ENCODE data around the gene TSHZ2. TPM values are rescaled to one million over a fixed set of nuclear protein-coding genes. Genes with fewer than 3 reads are reported as not detected.

Gene TSHZ2
- total and polyA plus RNA-seq, 2 donors (not counting 1 experiment from before 2014, with no cell fraction given): 1.00 to 5.7 TPM

DNA sequence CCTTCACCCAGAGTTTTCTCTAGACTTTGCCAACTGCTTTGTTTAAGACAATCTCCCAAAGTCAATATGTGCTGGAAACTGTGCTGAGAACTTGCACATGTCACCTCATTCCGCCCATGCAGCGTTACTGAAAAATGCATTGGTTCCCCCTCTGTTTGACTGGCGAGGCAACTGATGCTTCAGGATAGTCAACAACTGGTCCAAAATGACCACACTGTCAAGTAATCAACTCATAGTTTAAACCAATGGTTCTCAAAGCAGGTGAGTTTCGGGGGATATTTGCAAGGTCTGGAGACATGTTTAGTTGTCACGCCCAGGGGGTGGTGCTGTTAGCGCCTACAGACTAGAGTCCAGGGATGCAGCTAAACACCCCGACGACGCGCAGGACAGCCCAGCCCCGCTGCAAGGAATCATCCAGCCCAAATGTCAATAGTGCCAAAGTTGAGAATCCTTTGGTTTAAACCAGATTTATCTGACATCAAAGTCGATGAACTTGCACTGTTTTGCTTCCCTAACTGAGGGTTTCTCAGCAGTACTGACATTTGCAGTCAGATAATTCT, 451.5 kb downstream of the TSHZ2 start:
- CTCF ChIA-PET: no interaction called here
- TF ChIP-seq, protein P1, sequence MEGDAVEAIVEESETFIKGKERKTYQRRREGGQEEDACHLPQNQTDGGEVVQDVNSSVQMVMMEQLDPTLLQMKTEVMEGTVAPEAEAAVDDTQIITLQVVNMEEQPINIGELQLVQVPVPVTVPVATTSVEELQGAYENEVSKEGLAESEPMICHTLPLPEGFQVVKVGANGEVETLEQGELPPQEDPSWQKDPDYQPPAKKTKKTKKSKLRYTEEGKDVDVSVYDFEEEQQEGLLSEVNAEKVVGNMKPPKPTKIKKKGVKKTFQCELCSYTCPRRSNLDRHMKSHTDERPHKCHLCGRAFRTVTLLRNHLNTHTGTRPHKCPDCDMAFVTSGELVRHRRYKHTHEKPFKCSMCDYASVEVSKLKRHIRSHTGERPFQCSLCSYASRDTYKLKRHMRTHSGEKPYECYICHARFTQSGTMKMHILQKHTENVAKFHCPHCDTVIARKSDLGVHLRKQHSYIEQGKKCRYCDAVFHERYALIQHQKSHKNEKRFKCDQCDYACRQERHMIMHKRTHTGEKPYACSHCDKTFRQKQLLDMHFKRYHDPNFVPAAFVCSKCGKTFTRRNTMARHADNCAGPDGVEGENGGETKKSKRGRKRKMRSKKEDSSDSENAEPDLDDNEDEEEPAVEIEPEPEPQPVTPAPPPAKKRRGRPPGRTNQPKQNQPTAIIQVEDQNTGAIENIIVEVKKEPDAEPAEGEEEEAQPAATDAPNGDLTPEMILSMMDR (IDR thresholded peaks at IDR 0.05): no peak
- no peak for TF ChIP-seq EZH2 (IDR thresholded peaks at IDR 0.05; ENCODE audit: borderline replicate concordance, insufficient read depth, low read depth, low read length, poor library complexity, severe bottlenecking)
- Mint-ChIP-seq H3K4me1 (no peaks in the 10 kb centered on the region), H3K27ac (no peak overlapping the region), H3K9me3 (ENCODE audit: insufficient read depth) (no peaks in the 10 kb centered on the region), H3K27me3 (peaks cover 33% of the 10 kb centered on the region), H3K4me3 (no peak overlapping the region)
- Histone ChIP-seq H4K20me1 (ENCODE audit: control insufficient read depth, insufficient read depth, low read length, poor library complexity, severe bottlenecking) (no peaks in the 10 kb centered on the region), H3K27ac (ENCODE audit: low read length in 2 of 2) (no peak overlapping the region), H3K27me3 (replicated peaks in 1 of 4; ENCODE audit: control extremely low read depth in 1 of 4, control insufficient read depth in 3 of 4, insufficient read depth in 4 of 4, low read length in 3 of 4) (peaks cover 0 to 5% (median 2%) of the 10 kb centered on the region in 4 experiments), H3K79me2 (ENCODE audit: control insufficient read depth, insufficient read depth, low read length) (no peaks in the 10 kb centered on the region), H3K4me1 (ENCODE audit: control insufficient read depth in 2 of 2, insufficient read depth in 2 of 2, low read length in 2 of 2) (no peaks in the 10 kb centered on the region), H3K9ac (ENCODE audit: low read length) (no peak overlapping the region), H2AFZ (ENCODE audit: insufficient read depth, low read depth, low read length, poor library complexity, severe bottlenecking) (no peak overlapping the region), H3K9me3 (ENCODE audit: control extremely low read depth in 1 of 3, control insufficient read depth in 2 of 3, insufficient read depth in 1 of 3, low read length in 2 of 3) (no peaks in the 10 kb centered on the region), H3K4me3 (ENCODE audit: control extremely low read depth in 1 of 5, extremely low read depth in 1 of 5, insufficient read depth in 1 of 5, low read depth in 2 of 5, low read length in 4 of 5) (no peak overlapping the region), H3K4me2 (replicated peaks; ENCODE audit: low read depth, low read length, poor library complexity, severe bottlenecking) (no peak overlapping the region), H3K36me3 (replicated peaks in 1 of 2; ENCODE audit: control extremely low read depth in 1 of 2, control insufficient read depth in 1 of 2, extremely low read depth in 1 of 2, insufficient read depth in 2 of 2, low read length in 1 of 2) (no peaks in the 10 kb centered on the region)
- POLR2A ChIA-PET: no interaction called here
- intact Hi-C loops (cut with micrococcal nuclease): no loop called here
- ATAC-seq (ENCODE audit: low read depth): no peak
- no peak for DNase-seq
- 96% methylated on average over 11 of the region's 12 CpGs for WGBS (ENCODE audit: insufficient coverage)

- CTCF ChIA-PET: no interaction called here
- H3K4me2 ChIP-seq (replicated peaks; ENCODE audit: low read depth, low read length, poor library complexity, severe bottlenecking): no peak overlapping the region
- H2AFZ ChIP-seq (ENCODE audit: insufficient read depth, low read depth, low read length, poor library complexity, severe bottlenecking): no peak overlapping the region
Measured at GRCh38 chr20:53425481-53425880, 453.3 kb downstream of the TSHZ2 start.

More at GRCh38 chr20:53425481-53425880, 453.3 kb downstream of the TSHZ2 start:
- ATAC-seq (ENCODE audit: low read depth) (no peak), DNase-seq (no peak)
- intact Hi-C loops (cut with micrococcal nuclease): no loop called here
- no peak overlapping the region for H3K4me3 Mint-ChIP-seq
- TF ChIP-seq EZH2 (IDR thresholded peaks at IDR 0.05; ENCODE audit: borderline replicate concordance, insufficient read depth, low read depth, low read length, poor library complexity, severe bottlenecking): no peak
- TF ChIP-seq, protein P1 (IDR thresholded peaks at IDR 0.05): no peak
- no peak overlapping the region for H3K27ac Mint-ChIP-seq
- POLR2A ChIA-PET: no interaction called here
- H3K36me3 ChIP-seq (replicated peaks in 1 of 2; ENCODE audit: control extremely low read depth in 1 of 2, control insufficient read depth in 1 of 2, extremely low read depth in 1 of 2, insufficient read depth in 2 of 2, low read length in 1 of 2): no peaks in the 10 kb centered on the region
- 88% methylated on average over 2 of the region's 4 CpGs for WGBS (ENCODE audit: insufficient coverage)
- H3K4me3 ChIP-seq (ENCODE audit: control extremely low read depth in 1 of 5, extremely low read depth in 1 of 5, insufficient read depth in 1 of 5, low read depth in 2 of 5, low read length in 4 of 5): no peak overlapping the region
- H3K27me3 Mint-ChIP-seq: peaks cover 30% of the 10 kb centered on the region
- no peaks in the 10 kb centered on the region for H4K20me1 ChIP-seq (ENCODE audit: control insufficient read depth, insufficient read depth, low read length, poor library complexity, severe bottlenecking)
- H3K9ac ChIP-seq (ENCODE audit: low read length): no peak overlapping the region
- H3K27ac ChIP-seq (ENCODE audit: low read length in 2 of 2): no peak overlapping the region
- H3K79me2 ChIP-seq (ENCODE audit: control insufficient read depth, insufficient read depth, low read length): no peaks in the 10 kb centered on the region
- no peaks in the 10 kb centered on the region for H3K4me1 ChIP-seq (ENCODE audit: control insufficient read depth in 2 of 2, insufficient read depth in 2 of 2, low read length in 2 of 2)
- H3K9me3 Mint-ChIP-seq (ENCODE audit: insufficient read depth): no peaks in the 10 kb centered on the region
- no peaks in the 10 kb centered on the region for H3K4me1 Mint-ChIP-seq
- no peaks in the 10 kb centered on the region for H3K9me3 ChIP-seq (ENCODE audit: control extremely low read depth in 1 of 3, control insufficient read depth in 2 of 3, insufficient read depth in 1 of 3, low read length in 2 of 3)
- peaks cover 0 to 5% (median 2%) of the 10 kb centered on the region in 4 experiments for H3K27me3 ChIP-seq (replicated peaks in 1 of 4; ENCODE audit: control extremely low read depth in 1 of 4, control insufficient read depth in 3 of 4, insufficient read depth in 4 of 4, low read length in 3 of 4)
